ENCODE measurements around the gene FBXO40. TPM values are rescaled to one million over a fixed set of nuclear protein-coding genes. Genes with fewer than 3 reads are reported as not detected.

The FBXO40 gene, protein sequence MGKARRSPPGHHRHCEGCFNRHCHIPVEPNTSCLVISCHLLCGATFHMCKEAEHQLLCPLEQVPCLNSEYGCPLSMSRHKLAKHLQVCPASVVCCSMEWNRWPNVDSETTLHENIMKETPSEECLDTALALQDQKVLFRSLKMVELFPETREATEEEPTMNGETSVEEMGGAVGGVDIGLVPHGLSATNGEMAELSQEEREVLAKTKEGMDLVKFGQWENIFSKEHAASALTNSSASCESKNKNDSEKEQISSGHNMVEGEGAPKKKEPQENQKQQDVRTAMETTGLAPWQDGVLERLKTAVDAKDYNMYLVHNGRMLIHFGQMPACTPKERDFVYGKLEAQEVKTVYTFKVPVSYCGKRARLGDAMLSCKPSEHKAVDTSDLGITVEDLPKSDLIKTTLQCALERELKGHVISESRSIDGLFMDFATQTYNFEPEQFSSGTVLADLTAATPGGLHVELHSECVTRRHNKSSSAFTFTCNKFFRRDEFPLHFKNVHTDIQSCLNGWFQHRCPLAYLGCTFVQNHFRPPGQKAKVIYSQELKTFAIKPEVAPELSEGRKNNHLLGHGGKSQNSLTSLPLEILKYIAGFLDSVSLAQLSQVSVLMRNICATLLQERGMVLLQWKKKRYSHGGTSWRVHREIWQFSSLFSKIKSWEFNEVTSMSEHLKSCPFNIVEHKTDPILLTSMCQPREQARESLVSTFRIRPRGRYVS
- polyA plus RNA-seq (2013, experiment 1 of 2), result not detected
- not detected for polyA plus RNA-seq (2013, experiment 2 of 2)

DNA sequence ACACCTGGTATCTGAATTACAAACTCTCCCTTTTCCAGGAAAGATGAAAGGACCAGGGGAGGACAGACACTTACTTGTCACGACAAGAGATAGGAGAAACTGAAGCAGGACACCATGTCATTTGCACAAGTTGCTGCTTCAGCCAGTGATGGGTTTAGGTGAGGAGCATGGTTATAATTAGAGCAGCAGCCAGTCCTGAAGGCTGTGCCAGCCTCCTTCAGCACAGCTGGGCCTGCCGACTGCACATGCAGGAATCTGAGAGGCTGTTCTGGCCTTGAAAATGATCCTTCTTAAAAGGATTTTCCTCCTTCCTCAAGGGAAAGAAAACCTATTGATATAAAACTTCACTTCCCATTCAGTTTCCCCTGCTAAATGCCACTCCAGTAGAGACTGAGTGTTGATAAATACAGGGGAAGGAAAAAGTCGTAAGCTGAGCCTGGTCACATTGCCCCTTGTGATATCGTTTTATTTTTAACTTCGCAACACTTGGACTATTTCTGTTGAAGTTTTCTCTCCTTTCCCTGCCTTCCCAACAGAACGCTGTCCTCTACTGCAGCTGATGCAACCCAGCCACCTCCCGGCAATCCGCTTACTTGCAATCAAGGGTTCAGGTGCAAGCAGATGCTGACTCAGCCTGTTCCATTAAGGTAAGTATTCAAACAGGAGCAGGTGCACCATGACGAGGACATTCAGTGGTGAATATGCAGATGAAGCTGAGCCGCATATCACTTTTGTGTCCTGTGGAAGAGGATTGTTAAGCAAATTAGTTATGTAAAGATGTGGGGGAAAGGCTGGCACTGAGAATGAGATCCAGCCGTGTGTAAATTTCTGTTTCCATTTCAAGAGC lies at the start of gene FBXO40:
Gene FBXO40 (plus strand): TSS at position 524 of the 847 bp plus-strand sequence. CDS start 27,197 bp downstream, outside the sequence.
- no peak within 1 kb of the TSS for H3K27ac ChIP-seq (ENCODE audit: low read length, poor library complexity, severe bottlenecking)
- H2BK15ac ChIP-seq (ENCODE audit: low read depth, poor library complexity, severe bottlenecking), result no peak within 1 kb of the TSS
- H4K91ac ChIP-seq (ENCODE audit: low read length), result no peak within 1 kb of the TSS
- no peak within 1 kb of the TSS for H2AK5ac ChIP-seq (ENCODE audit: low read length, severe bottlenecking)
- H3K4me1 ChIP-seq (ENCODE audit: control insufficient read depth, insufficient read depth, low read depth, low read length), result no peaks in the 10 kb centered on the region
- H2BK5ac ChIP-seq (ENCODE audit: low read depth, low read length, poor library complexity, severe bottlenecking), result no peak within 1 kb of the TSS
- no peak within 1 kb of the TSS for H2BK120ac ChIP-seq (ENCODE audit: low read depth, low read length)
- no peaks in the 10 kb centered on the region for H3K9me3 ChIP-seq (ENCODE audit: control insufficient read depth, low read length)
- no peak within 1 kb of the TSS for H3K4me2 ChIP-seq (ENCODE audit: low read length, poor library complexity, severe bottlenecking)
- H3K27me3 ChIP-seq (ENCODE audit: control insufficient read depth in 1 of 2, insufficient read depth in 1 of 2, low read length in 2 of 2), result peaks cover 0 to 12% of the 10 kb centered on the region in 2 experiments
- no peaks in the 10 kb centered on the region for H3K36me3 ChIP-seq (ENCODE audit: control insufficient read depth in 1 of 2, insufficient read depth in 2 of 2, low read depth in 1 of 2, low read length in 2 of 2)
- H2AFZ ChIP-seq (ENCODE audit: low read depth, low read length), result no peak within 1 kb of the TSS
- H3K79me1 ChIP-seq (replicated peaks; ENCODE audit: low read length, poor library complexity, severe bottlenecking), result no peaks in the 10 kb centered on the region
- H4K8ac ChIP-seq (ENCODE audit: low read length), result no peak within 1 kb of the TSS
- H3K18ac ChIP-seq (ENCODE audit: low read depth in 1 of 2, low read length in 2 of 2), result no peak within 1 kb of the TSS
- no peak for DNase-seq
- no peak within 1 kb of the TSS for H3K4ac ChIP-seq (ENCODE audit: low read depth in 1 of 2, low read length in 2 of 2)
- 42% methylated on average over 11 of the region's 11 CpGs for WGBS
- H3K14ac ChIP-seq (ENCODE audit: low read length in 2 of 2), result no peak within 1 kb of the TSS
- H3K9ac ChIP-seq (ENCODE audit: low read length), result no peak within 1 kb of the TSS
- H3K23ac ChIP-seq (ENCODE audit: low read length in 2 of 2), result no peak within 1 kb of the TSS
- no peak within 1 kb of the TSS for H2BK12ac ChIP-seq (ENCODE audit: low read length in 2 of 2)
- H3K4me3 ChIP-seq (ENCODE audit: insufficient read depth in 1 of 2, low read depth in 1 of 2, low read length in 2 of 2), result no peak within 1 kb of the TSS

DNA sequence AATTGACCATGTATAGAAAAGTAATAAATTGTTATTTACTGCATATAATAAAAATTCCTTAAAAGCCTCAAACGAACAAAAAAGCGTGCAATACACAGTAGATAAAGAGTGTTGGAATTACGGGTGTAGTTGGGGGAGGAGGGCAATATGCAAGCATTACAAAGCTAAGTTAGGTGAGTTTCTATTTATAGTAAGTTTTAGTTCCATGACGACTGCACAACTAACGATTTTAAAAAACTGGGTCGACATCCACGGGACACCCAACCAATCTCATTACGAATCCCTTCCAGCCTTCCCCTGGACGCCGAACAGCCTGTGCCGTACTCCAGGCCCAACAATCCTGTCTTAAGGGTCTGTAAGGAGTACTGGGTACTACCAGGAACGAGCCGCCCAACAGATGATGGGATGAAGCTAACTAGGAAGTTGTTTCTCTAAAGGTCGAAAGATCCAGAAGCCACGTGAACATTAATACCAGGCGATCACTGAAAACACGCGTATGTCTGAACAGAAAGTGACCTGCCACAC lies 48.1 kb upstream of the FBXO40 start:
- peak overlapping the region; percentile 84 to 88 for H3K4me3 ChIP-seq (ENCODE audit: insufficient read depth in 1 of 2, low read depth in 1 of 2, low read length in 2 of 2)
- WGBS, result 2% methylated on average over 10 of the region's 18 CpGs
- peaks cover 2% of the 10 kb centered on the region for H3K4me1 ChIP-seq (ENCODE audit: control insufficient read depth, insufficient read depth, low read depth, low read length)
- H3K9ac ChIP-seq (ENCODE audit: low read length), result peak overlapping the region; percentile 94
- no peak overlapping the region for H2BK15ac ChIP-seq (ENCODE audit: low read depth, poor library complexity, severe bottlenecking)
- H3K23ac ChIP-seq (ENCODE audit: low read length in 2 of 2), result no peak overlapping the region
- peak overlapping the region; percentile 93 for H2AFZ ChIP-seq (ENCODE audit: low read depth, low read length)
- peak overlapping the region; percentile 99 for H3K4me2 ChIP-seq (ENCODE audit: low read length, poor library complexity, severe bottlenecking)
- H3K18ac ChIP-seq (ENCODE audit: low read depth in 1 of 2, low read length in 2 of 2), result no peak overlapping the region
- H3K36me3 ChIP-seq (ENCODE audit: control insufficient read depth in 1 of 2, insufficient read depth in 2 of 2, low read depth in 1 of 2, low read length in 2 of 2), result no peaks in the 10 kb centered on the region
- no peak overlapping the region for H2BK12ac ChIP-seq (ENCODE audit: low read length in 2 of 2)
- H3K79me1 ChIP-seq (replicated peaks; ENCODE audit: low read length, poor library complexity, severe bottlenecking), result peaks cover 10% of the 10 kb centered on the region
- H2BK5ac ChIP-seq (ENCODE audit: low read depth, low read length, poor library complexity, severe bottlenecking), result no peak overlapping the region
- DNase-seq, result peak; percentile 56
- no peaks in the 10 kb centered on the region for H3K9me3 ChIP-seq (ENCODE audit: control insufficient read depth, low read length)
- H3K27me3 ChIP-seq (ENCODE audit: control insufficient read depth in 1 of 2, insufficient read depth in 1 of 2, low read length in 2 of 2), result no peaks in the 10 kb centered on the region
- H3K14ac ChIP-seq (ENCODE audit: low read length in 2 of 2), result no peak overlapping the region
- no peak overlapping the region for H4K8ac ChIP-seq (ENCODE audit: low read length)
- H4K91ac ChIP-seq (ENCODE audit: low read length), result no peak overlapping the region
- H3K27ac ChIP-seq (ENCODE audit: low read length, poor library complexity, severe bottlenecking), result no peak overlapping the region
- H3K4ac ChIP-seq (ENCODE audit: low read depth in 1 of 2, low read length in 2 of 2), result no peak overlapping the region
- no peak overlapping the region for H2BK120ac ChIP-seq (ENCODE audit: low read depth, low read length)
- no peak overlapping the region for H2AK5ac ChIP-seq (ENCODE audit: low read length, severe bottlenecking)

DNA sequence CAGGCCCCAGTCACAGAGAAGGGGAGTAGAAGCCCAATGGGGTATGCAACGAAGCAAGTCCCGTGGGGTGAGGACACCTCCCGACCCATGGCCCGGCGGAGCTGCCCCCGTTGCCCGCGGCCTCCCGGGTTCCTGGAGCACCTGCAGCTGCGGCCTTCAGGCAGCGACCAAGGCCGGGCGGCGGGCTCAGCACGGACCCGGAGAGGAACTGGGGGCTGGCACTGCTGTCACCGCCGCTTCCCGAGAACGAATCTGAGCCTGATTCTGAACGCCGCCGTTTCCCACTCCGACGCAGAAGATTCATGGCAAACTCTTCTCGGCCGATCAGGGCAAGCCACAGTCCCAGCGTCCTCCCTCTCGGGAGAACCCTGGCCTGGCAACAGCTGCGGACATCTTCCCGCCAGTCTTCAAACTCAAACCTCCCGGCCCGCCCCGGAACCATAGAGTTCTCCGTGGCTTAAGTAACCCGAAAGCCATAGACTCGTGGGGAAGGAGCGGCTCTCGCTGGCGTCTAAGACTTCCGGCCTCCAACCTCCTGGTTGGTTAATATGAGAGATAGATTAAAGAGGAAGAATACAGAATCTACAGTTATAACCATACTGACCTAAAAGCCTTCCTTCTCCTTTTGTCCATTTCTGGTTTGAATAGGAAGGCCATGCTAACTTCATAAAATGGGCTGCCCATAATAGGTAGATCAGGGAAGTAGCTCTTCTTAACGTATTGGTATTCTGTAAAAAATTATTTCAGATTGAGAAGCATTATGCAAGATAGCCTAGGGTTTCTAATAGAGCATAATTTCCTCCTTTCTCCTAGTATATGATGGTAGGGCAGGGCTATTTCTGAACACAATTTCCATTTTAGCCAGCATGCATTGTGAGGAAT lies 47.4 kb upstream of the FBXO40 start, which contains the start of gene POLQ:
Gene POLQ (minus strand): TSS at position 415 of the 882 bp plus-strand sequence. CDS start 111 bp downstream, at position 304.
- DNase-seq, result peak; percentile 97
- Histone ChIP-seq H2BK120ac (ENCODE audit: low read depth, low read length) (no peak within 1 kb of the TSS), H3K14ac (ENCODE audit: low read length in 2 of 2) (no peak within 1 kb of the TSS), H2BK12ac (ENCODE audit: low read length in 2 of 2) (no peak within 1 kb of the TSS), H3K9ac (ENCODE audit: low read length) (peak within 1 kb of the TSS; percentile 94), H3K79me1 (replicated peaks; ENCODE audit: low read length, poor library complexity, severe bottlenecking) (peaks cover 10% of the 10 kb centered on the region), H3K27me3 (ENCODE audit: control insufficient read depth in 1 of 2, insufficient read depth in 1 of 2, low read length in 2 of 2) (no peaks in the 10 kb centered on the region), H3K27ac (ENCODE audit: low read length, poor library complexity, severe bottlenecking) (peak within 1 kb of the TSS; percentile 40), H2BK15ac (ENCODE audit: low read depth, poor library complexity, severe bottlenecking) (no peak within 1 kb of the TSS), H4K8ac (ENCODE audit: low read length) (peak within 1 kb of the TSS; percentile 59), H2BK5ac (ENCODE audit: low read depth, low read length, poor library complexity, severe bottlenecking) (no peak within 1 kb of the TSS), H3K4me1 (ENCODE audit: control insufficient read depth, insufficient read depth, low read depth, low read length) (peaks cover 2% of the 10 kb centered on the region), H2AFZ (ENCODE audit: low read depth, low read length) (peak within 1 kb of the TSS; percentile 93), H3K18ac (ENCODE audit: low read depth in 1 of 2, low read length in 2 of 2) (peak within 1 kb of the TSS in 1 of 2 experiments; percentile 3), H4K91ac (ENCODE audit: low read length) (no peak within 1 kb of the TSS), H3K4me3 (ENCODE audit: insufficient read depth in 1 of 2, low read depth in 1 of 2, low read length in 2 of 2) (peak within 1 kb of the TSS; percentile 84 to 88), H3K23ac (ENCODE audit: low read length in 2 of 2) (no peak within 1 kb of the TSS), H3K9me3 (ENCODE audit: control insufficient read depth, low read length) (no peaks in the 10 kb centered on the region), H3K4ac (ENCODE audit: low read depth in 1 of 2, low read length in 2 of 2) (peak within 1 kb of the TSS in 1 of 2 experiments; percentile 54), H2AK5ac (ENCODE audit: low read length, severe bottlenecking) (no peak within 1 kb of the TSS), H3K4me2 (ENCODE audit: low read length, poor library complexity, severe bottlenecking) (peak within 1 kb of the TSS; percentile 99), H3K36me3 (ENCODE audit: control insufficient read depth in 1 of 2, insufficient read depth in 2 of 2, low read depth in 1 of 2, low read length in 2 of 2) (no peaks in the 10 kb centered on the region)
- under 1% methylated on average over 33 of the region's 42 CpGs for WGBS

Measured in mesenchymal stem cell (in vitro differentiated cells and primary cell).